H9 (cell line): ENCODE measurements around the gene ERH. TPM values are rescaled to one million over a fixed set of nuclear protein-coding genes. Genes with fewer than 3 reads are reported as not detected.

Experiments
- DNase-seq: peaks from one replicate; pipeline ENCODE4 v3.0.0-alpha.2; 2017
- H2AFZ ChIP-seq: one replicate; pipeline ENCODE4 v1.6.1; 2013; ENCODE audit warnings: mild to moderate bottlenecking, low read length, control low read depth, moderate library complexity
- H2AK5ac ChIP-seq: 2 replicates; pipeline ENCODE4 v1.6.1; 2013; ENCODE audit warnings: low read length, control low read depth, mixed read lengths; ENCODE audit not compliant: insufficient read length
- H2BK120ac ChIP-seq: one replicate; pipeline ENCODE4 v1.6.1; 2013; ENCODE audit warnings: low read depth, mild to moderate bottlenecking, low read length, control low read depth, inconsistent platforms; ENCODE audit not compliant: poor library complexity, severe bottlenecking
- H2BK12ac ChIP-seq: 2 replicates; pipeline ENCODE4 v1.6.1; 2013; ENCODE audit warnings: low read length, control low read depth, mixed read lengths, low read depth; ENCODE audit not compliant: insufficient read length
- H2BK15ac ChIP-seq: 2 replicates; pipeline ENCODE4 v1.6.1; 2013; ENCODE audit warnings: low read depth, low read length, control low read depth
- H2BK20ac ChIP-seq: one replicate; pipeline ENCODE4 v1.6.1; 2013; ENCODE audit warnings: low read depth, mild to moderate bottlenecking, low read length, control low read depth, inconsistent platforms; ENCODE audit not compliant: poor library complexity, severe bottlenecking
- H2BK5ac ChIP-seq: 2 replicates; pipeline ENCODE4 v1.6.1; 2013; ENCODE audit warnings: low read length, control low read depth, mixed read lengths; ENCODE audit not compliant: insufficient read length
- H3K14ac ChIP-seq: 2 replicates; pipeline ENCODE4 v1.6.1; 2013; ENCODE audit warnings: low read length, control low read depth; ENCODE audit not compliant: insufficient read depth
- H3K18ac ChIP-seq: 2 replicates; pipeline ENCODE4 v1.6.1; 2013; ENCODE audit warnings: low read depth, mild to moderate bottlenecking, mixed read lengths, low read length, control low read depth; ENCODE audit not compliant: insufficient read length
- H3K23ac ChIP-seq: 2 replicates; pipeline ENCODE4 v1.6.1; 2013; ENCODE audit warnings: low read length, control low read depth, mixed read lengths, low read depth; ENCODE audit not compliant: insufficient read length
- H3K23me2 ChIP-seq: 2 replicates; pipeline ENCODE4 v1.6.1; 2013; ENCODE audit warnings: low read depth, mild to moderate bottlenecking, mixed read lengths, low read length, control low read depth; ENCODE audit not compliant: insufficient read length, poor library complexity, severe bottlenecking
- H3K27ac ChIP-seq: 2 replicates; pipeline ENCODE4 v1.5.1; 2013; ENCODE audit warnings: low read length, control low read depth, mixed read lengths, low read depth; ENCODE audit not compliant: insufficient read length
- H3K27me3 ChIP-seq: 2 replicates; pipeline ENCODE4 v1.6.1; 2013; ENCODE audit warnings: low read length, control low read depth, inconsistent platforms; ENCODE audit not compliant: insufficient read depth
- H3K4ac ChIP-seq: 2 replicates; pipeline ENCODE4 v1.6.1; 2013; ENCODE audit warnings: low read depth, mild to moderate bottlenecking, control low read depth, inconsistent platforms, low read length, moderate library complexity
- H3K4me1 ChIP-seq: 2 replicates; pipeline ENCODE4 v1.6.1; 2013; ENCODE audit warnings: low read length, control low read depth, inconsistent platforms; ENCODE audit not compliant: insufficient read depth
- H3K4me2 ChIP-seq: 2 replicates; pipeline ENCODE4 v1.6.1; 2013; ENCODE audit warnings: low read length, control low read depth, mixed read lengths; ENCODE audit not compliant: insufficient read length, insufficient read depth
- H3K56ac ChIP-seq: 2 replicates; pipeline ENCODE4 v1.6.1; 2013; ENCODE audit warnings: low read depth, mild to moderate bottlenecking, mixed read lengths, low read length, control low read depth; ENCODE audit not compliant: insufficient read length
- H3K79me1 ChIP-seq: 2 replicates; pipeline ENCODE4 v1.6.1; 2013; ENCODE audit warnings: low read depth, mild to moderate bottlenecking, moderate library complexity, low read length, control low read depth, inconsistent platforms; ENCODE audit not compliant: insufficient read depth, poor library complexity, severe bottlenecking
- H3K79me2 ChIP-seq: 2 replicates; pipeline ENCODE4 v1.6.1; 2013; ENCODE audit warnings: low read length, control low read depth, inconsistent platforms; ENCODE audit not compliant: insufficient read depth
- H3K9ac ChIP-seq: 2 replicates; pipeline ENCODE4 v1.6.1; 2013; ENCODE audit warnings: low read length, control low read depth, mixed read lengths; ENCODE audit not compliant: insufficient read length; ENCODE audit errors: extremely low read depth
- H3K9me3 ChIP-seq: one replicate; pipeline ENCODE4 v1.6.1; 2013; ENCODE audit warnings: low read depth, low read length, inconsistent platforms; ENCODE audit not compliant: control insufficient read depth
- H3T11ph ChIP-seq: one replicate; pipeline ENCODE4 v1.6.1; 2013; ENCODE audit warnings: mild to moderate bottlenecking, low read length, control low read depth, inconsistent platforms
- H4K20me1 ChIP-seq: one replicate; pipeline ENCODE4 v1.6.1; 2013; ENCODE audit not compliant: control insufficient read depth, insufficient read length, insufficient read depth
- H4K5ac ChIP-seq: 2 replicates; pipeline ENCODE4 v1.6.1; 2013; ENCODE audit warnings: low read depth, mild to moderate bottlenecking, mixed read lengths, low read length, control low read depth; ENCODE audit not compliant: insufficient read length
- H4K8ac ChIP-seq: replicated peaks from 2 replicates; pipeline ENCODE4 v1.6.1; 2013; ENCODE audit warnings: low read length, control low read depth, mixed read lengths, low read depth; ENCODE audit not compliant: insufficient read length
- H4K91ac ChIP-seq: 2 replicates; pipeline ENCODE4 v1.6.1; 2013; ENCODE audit warnings: low read depth, mild to moderate bottlenecking, moderate library complexity, mixed read lengths, low read length, control low read depth; ENCODE audit not compliant: insufficient read length
- H3K27ac Mint-ChIP-seq, 3 experiments: 2 replicates in 2 of 3; 3 replicates in 1 of 3; pipeline ENCODE4 v1.8.0; 2020 to 2021; ENCODE audit warnings: mixed read lengths in 3 of 3, mild to moderate bottlenecking in 1 of 3, moderate library complexity in 1 of 3
- H3K27me3 Mint-ChIP-seq: 2 replicates; pipeline ENCODE4 v1.8.0; 2021; ENCODE audit warnings: low read depth, mild to moderate bottlenecking, moderate library complexity, mixed read lengths
- H3K36me3 Mint-ChIP-seq, 3 experiments: 2 replicates in 2 of 3; 3 replicates in 1 of 3; pipeline ENCODE4 v1.8.0; 2020 to 2021; ENCODE audit warnings: low read depth in 3 of 3, mixed read lengths in 3 of 3; ENCODE audit not compliant: insufficient read depth in 1 of 3
- H3K4me1 Mint-ChIP-seq, 2 experiments: 2 replicates each; pipeline ENCODE4 v1.8.0; 2020; ENCODE audit warnings: mixed read lengths in 2 of 2
- H3K4me3 Mint-ChIP-seq, 2 experiments: 2 replicates in 1 of 2; 3 replicates in 1 of 2; pipeline ENCODE4 v1.8.0; 2020 to 2021; ENCODE audit warnings: mild to moderate bottlenecking in 2 of 2, mixed read lengths in 2 of 2, moderate library complexity in 1 of 2
- H3K9me3 Mint-ChIP-seq, 2 experiments: 2 replicates in 1 of 2; 3 replicates in 1 of 2; pipeline ENCODE4 v1.8.0; 2020; ENCODE audit warnings: mild to moderate bottlenecking in 2 of 2, mixed read lengths in 2 of 2, moderate library complexity in 1 of 2
- CTCF ChIP-seq: fragments of 200-600 bp; sonication (generic); conservative IDR thresholded peaks from 3 replicates; pipeline ENCODE4 v1.8.0; 2021; ENCODE audit warnings: antibody characterized with exemption, mild to moderate bottlenecking
- total RNA-seq: library from RNA; stranded (reverse); gene quantifications from 2 replicates; pipeline ENCODE4 v1.2.1, GENCODE V29; 2021

The ERH gene
- total RNA-seq, 1 experiment from 2014 or later = 443 TPM

- no peaks in the 10 kb centered on the region for H3K27me3 Mint-ChIP-seq
- Histone ChIP-seq H3K27ac (no peak overlapping the region), H3T11ph (no peak overlapping the region), H2BK15ac (no peak overlapping the region), H4K20me1 (no peaks in the 10 kb centered on the region), H3K27me3 (no peaks in the 10 kb centered on the region), H2BK120ac (no peak overlapping the region), H2BK20ac (no peak overlapping the region), H4K8ac (no peak overlapping the region), H3K4me1 (no peaks in the 10 kb centered on the region), H4K5ac (no peak overlapping the region), H3K23ac (no peak overlapping the region), H4K91ac (no peak overlapping the region), H3K4ac (no peak overlapping the region), H2BK12ac (no peak overlapping the region), H3K18ac (no peak overlapping the region), H3K23me2 (no peaks in the 10 kb centered on the region), H3K79me2 (no peaks in the 10 kb centered on the region), H3K14ac (no peak overlapping the region), H2AFZ (no peak overlapping the region), H3K9ac (no peak overlapping the region), H3K56ac (no peak overlapping the region), H3K79me1 (no peaks in the 10 kb centered on the region), H2AK5ac (no peak overlapping the region), H3K9me3 (no peaks in the 10 kb centered on the region), H3K4me2 (no peak overlapping the region), H2BK5ac (no peak overlapping the region)
- H3K4me3 Mint-ChIP-seq = no peak overlapping the region
- no peak for DNase-seq
- TF ChIP-seq CTCF = no peak
- H3K9me3 Mint-ChIP-seq = peaks cover 0 to 3% of the 10 kb centered on the region in 2 experiments; a peak in 1 of 5 replicates
- H3K4me1 Mint-ChIP-seq = peaks cover 0 to 4% of the 10 kb centered on the region in 2 experiments; a peak in 2 of 4 replicates
- no peak overlapping the region for H3K27ac Mint-ChIP-seq
- H3K36me3 Mint-ChIP-seq = peaks cover 25 to 56% (median 56%) of the 10 kb centered on the region in 3 experiments; a peak in 6 of 7 replicates
These were observed 21.7 kb downstream of the ERH start for GRCh38 chr14:69376439-69376838.
